Body of pancreas (tissue), 4 donors: ENCODE data around the gene DIPK1A. TPM values are rescaled to one million over a fixed set of nuclear protein-coding genes. Genes with fewer than 3 reads are reported as not detected.

Experiments used
- ATAC-seq: fragments of 150-250 bp; one replicate; pipeline ENCODE4 v1.9.1; 2016
- DNase-seq, 4 donors: peaks; one replicate each; pipeline ENCODE4 v3.0.0-alpha.2; 2019
- H3K27ac ChIP-seq, 4 donors: fragments of 200-600 bp; sonication (generic); 1 replicate in 3 of 4; 2 replicates in 1 of 4; pipeline versions ENCODE4 v1.5.1 to v1.6.1; 2016 to 2019; ENCODE audit warnings: mild to moderate bottlenecking in 1 of 4, mixed read lengths in 1 of 4, moderate library complexity in 1 of 4
- H3K27me3 ChIP-seq, 2 donors: fragments of 200-600 bp; sonication (generic); one replicate each; pipeline ENCODE4 v1.6.0; 2016; ENCODE audit warnings: mild to moderate bottlenecking in 1 of 2
- H3K36me3 ChIP-seq, 2 donors: fragments of 200-600 bp; sonication (generic); replicated peaks in 1 of 2; 2 replicates each; pipeline ENCODE4 v1.5.1; 2016; ENCODE audit warnings: low read depth in 2 of 2; ENCODE audit not compliant: insufficient read depth in 1 of 2
- H3K4me1 ChIP-seq: fragments of 200-600 bp; sonication (generic); one replicate; pipeline ENCODE4 v1.6.0; 2016
- H3K4me3 ChIP-seq, 2 donors: fragments of 200-600 bp; sonication (generic); 1 replicate in 1 of 2; 2 replicates in 1 of 2; pipeline ENCODE4 v1.5.1; 2016 to 2019
- H3K9me3 ChIP-seq, 3 donors: fragments of 200-600 bp; sonication (generic); 1 replicate in 2 of 3; 2 replicates in 1 of 3; pipeline ENCODE4 v1.5.1; 2016
- CTCF ChIP-seq, 7 experiments: fragments of 450-650 bp in 4 of 7; fragments of 200-600 bp in 3 of 7; sonication (generic) in 3 of 7; IDR thresholded peaks; one replicate each; pipeline ENCODE4 v1.5.1; 2016 to 2019; ENCODE audit warnings: antibody characterized with exemption in 7 of 7
- POLR2A ChIP-seq, 3 donors: fragments of 450-650 bp; IDR thresholded peaks; one replicate each; pipeline ENCODE4 v1.6.1; 2016; ENCODE audit warnings: antibody characterized with exemption in 3 of 3, mild to moderate bottlenecking in 2 of 3
- WGBS, 2 donors: methylation state at CpG; one replicate each; pipeline ENCODE4 v1.1.5; 2017; 5-methylcytosine and 5-hydroxymethylcytosine counted together
- intact Hi-C: fragments of 100-400 bp; cut with DNase I; formaldehyde crosslinking; loops from one replicate; pipeline ENCODE4 v1.15.1; 2023
- total RNA-seq, 2 donors: library from RNA; depleted of rRNA; stranded (reverse); fragments of >200 nt; gene quantifications; one replicate each; pipeline ENCODE4 v1.1.0, GENCODE V29; 2016

Gene DIPK1A
- total RNA-seq, 2 donors from 2014 or later: 3.9 to 8.2 TPM

- Histone ChIP-seq H3K4me1 (peaks cover 14% of the 10 kb centered on the region), H3K27ac (no peak overlapping the region), H3K9me3 (no peaks in the 10 kb centered on the region), H3K4me3 (no peak overlapping the region), H3K36me3 (no peaks in the 10 kb centered on the region), H3K27me3 (no peaks in the 10 kb centered on the region)
- intact Hi-C loops: no loop called here
- no peak for ATAC-seq
- TF ChIP-seq CTCF (IDR thresholded peaks at IDR 0.05): no peak
- no peak for TF ChIP-seq POLR2A (IDR thresholded peaks at IDR 0.05)
- no peak for DNase-seq
Observed at GRCh38 chr1:92883297-92883696, 78.0 kb downstream of the DIPK1A start.

- WGBS, 2 donors: 77 to 79% methylated on average over 1 of the region's 1 CpG
- Histone ChIP-seq H3K36me3 (no peaks in the 10 kb centered on the region), H3K27ac (no peak overlapping the region), H3K4me3 (no peak overlapping the region), H3K9me3 (no peaks in the 10 kb centered on the region), H3K27me3 (no peaks in the 10 kb centered on the region), H3K4me1 (peaks cover 17% of the 10 kb centered on the region)
- no peak for TF ChIP-seq CTCF (IDR thresholded peaks at IDR 0.05)
- TF ChIP-seq POLR2A (IDR thresholded peaks at IDR 0.05): no peak
- intact Hi-C loops: no loop called here
- ATAC-seq (no peak), DNase-seq (peak in 1 of 4 donors; percentile 11)
Observed at GRCh38 chr1:92882819-92883218, 78.4 kb downstream of the DIPK1A start.

- ATAC-seq (no peak), DNase-seq (no peak)
- H3K4me3 ChIP-seq: no peak overlapping the region
- 88 to 94% methylated on average over 3 of the region's 3 CpGs for WGBS, 2 donors
- no peaks in the 10 kb centered on the region for H3K27me3 ChIP-seq
- TF ChIP-seq POLR2A (IDR thresholded peaks at IDR 0.05): no peak
- TF ChIP-seq CTCF (IDR thresholded peaks at IDR 0.05): no peak
- H3K36me3 ChIP-seq: no peaks in the 10 kb centered on the region
- no peak overlapping the region for H3K27ac ChIP-seq
- no peaks in the 10 kb centered on the region for H3K9me3 ChIP-seq
- peaks cover 13% of the 10 kb centered on the region for H3K4me1 ChIP-seq
- intact Hi-C loops: no loop called here
Observed at GRCh38 chr1:92881391-92881790, 79.9 kb downstream of the DIPK1A start.

- no peaks in the 10 kb centered on the region for H3K9me3 ChIP-seq
- no peak for ATAC-seq
- H3K4me3 ChIP-seq: no peak overlapping the region
- no peaks in the 10 kb centered on the region for H3K36me3 ChIP-seq
- peaks cover 11% of the 10 kb centered on the region for H3K4me1 ChIP-seq
- 71 to 76% methylated on average over 4 of the region's 4 CpGs for WGBS, 2 donors
- no peak for TF ChIP-seq POLR2A (IDR thresholded peaks at IDR 0.05)
- TF ChIP-seq CTCF (IDR thresholded peaks at IDR 0.05): no peak
- H3K27ac ChIP-seq: no peak overlapping the region
- no peaks in the 10 kb centered on the region for H3K27me3 ChIP-seq
- no peak for DNase-seq
- intact Hi-C loops: no loop called here
Observed at GRCh38 chr1:92879316-92879968, 81.8 kb downstream of the DIPK1A start.

GRCh38 chr1:92877792-92878191, 83.5 kb downstream of the DIPK1A start:
- H3K27me3 ChIP-seq: no peaks in the 10 kb centered on the region
- H3K36me3 ChIP-seq: no peaks in the 10 kb centered on the region
- intact Hi-C loops: no loop called here
- DNase-seq (no peak), ATAC-seq (no peak)
- H3K4me3 ChIP-seq: no peak overlapping the region
- H3K4me1 ChIP-seq: peaks cover 11% of the 10 kb centered on the region
- no peak overlapping the region for H3K27ac ChIP-seq
- H3K9me3 ChIP-seq: no peaks in the 10 kb centered on the region
- TF ChIP-seq POLR2A (IDR thresholded peaks at IDR 0.05) (no peak), CTCF (IDR thresholded peaks at IDR 0.05) (no peak)
- WGBS, 2 donors: 47 to 54% methylated on average over 4 of the region's 4 CpGs
